HEK293 (cell line): ENCODE measurements around the gene GALNT6.

ENCODE experiments used
- EGR2 ChIP-seq: fragments of 450-650 bp; formaldehyde crosslinking; IDR thresholded peaks from 2 replicates; pipeline ENCODE4 v1.5.1; 2016; ENCODE audit warnings: low read depth, missing biosample characterization, missing genetic modification characterization
- GLI4 ChIP-seq: fragments of 450-650 bp; formaldehyde crosslinking; IDR thresholded peaks from 2 replicates; pipeline ENCODE4 v1.5.1; 2016; ENCODE audit warnings: missing biosample characterization, missing genetic modification characterization
- YY1 ChIP-seq: fragments of 450-650 bp; formaldehyde crosslinking; IDR thresholded peaks from 2 replicates; pipeline ENCODE4 v1.5.1; 2018; ENCODE audit warnings: missing biosample characterization, missing genetic modification characterization
- ZBTB1 ChIP-seq: fragments of 450-650 bp; formaldehyde crosslinking; IDR thresholded peaks from 2 replicates; pipeline ENCODE4 v1.5.1; 2016; ENCODE audit warnings: missing biosample characterization, missing genetic modification characterization
- ZBTB8A ChIP-seq: fragments of 450-650 bp; formaldehyde crosslinking; IDR thresholded peaks from 2 replicates; pipeline ENCODE4 v1.5.1; 2016; ENCODE audit warnings: missing biosample characterization, missing genetic modification characterization
- ZFP41 ChIP-seq: fragments of 450-650 bp; formaldehyde crosslinking; IDR thresholded peaks from 2 replicates; pipeline ENCODE4 v1.5.1; 2016; ENCODE audit warnings: missing biosample characterization, missing genetic modification characterization, borderline replicate concordance
- ZNF138 ChIP-seq: fragments of 450-650 bp; formaldehyde crosslinking; IDR thresholded peaks from 2 replicates; pipeline ENCODE4 v1.5.1; 2016; ENCODE audit warnings: missing biosample characterization, missing genetic modification characterization, borderline replicate concordance
- ZNF16 ChIP-seq: fragments of 450-650 bp; formaldehyde crosslinking; IDR thresholded peaks from 2 replicates; pipeline ENCODE4 v1.5.1; 2016; ENCODE audit warnings: low read depth, missing biosample characterization, missing genetic modification characterization
- ZNF19 ChIP-seq: fragments of 450-650 bp; formaldehyde crosslinking; IDR thresholded peaks from 2 replicates; pipeline ENCODE4; 2016; ENCODE audit warnings: missing biosample characterization, missing genetic modification characterization, low read depth
- ZNF239 ChIP-seq: fragments of 450-650 bp; formaldehyde crosslinking; IDR thresholded peaks from 2 replicates; pipeline ENCODE4 v1.5.1; 2016; ENCODE audit warnings: missing biosample characterization, missing genetic modification characterization
- ZNF292 ChIP-seq: fragments of 450-650 bp; formaldehyde crosslinking; IDR thresholded peaks from 2 replicates; pipeline ENCODE4 v1.5.1; 2016; ENCODE audit warnings: low read depth, missing biosample characterization, missing genetic modification characterization, borderline replicate concordance
- ZNF341 ChIP-seq: fragments of 450-650 bp; formaldehyde crosslinking; IDR thresholded peaks from 2 replicates; pipeline ENCODE4; 2016; ENCODE audit warnings: low read depth, missing biosample characterization, missing genetic modification characterization
- ZNF423 ChIP-seq: fragments of 450-650 bp; formaldehyde crosslinking; IDR thresholded peaks from 2 replicates; pipeline ENCODE4 v1.5.1; 2016; ENCODE audit warnings: missing biosample characterization, missing genetic modification characterization
- ZNF473 ChIP-seq: fragments of 450-650 bp; formaldehyde crosslinking; IDR thresholded peaks from 2 replicates; pipeline ENCODE4 v1.5.1; 2017; ENCODE audit warnings: missing biosample characterization, missing genetic modification characterization
- ZNF48 ChIP-seq: fragments of 450-650 bp; formaldehyde crosslinking; IDR thresholded peaks from 2 replicates; pipeline ENCODE4 v1.5.1; 2016; ENCODE audit warnings: missing biosample characterization, missing genetic modification characterization
- ZNF585B ChIP-seq: fragments of 450-650 bp; formaldehyde crosslinking; IDR thresholded peaks from 2 replicates; pipeline ENCODE4 v1.5.1; 2016; ENCODE audit warnings: missing biosample characterization, missing genetic modification characterization
- ZNF660 ChIP-seq: fragments of 450-650 bp; IDR thresholded peaks from 2 replicates; pipeline ENCODE4 v1.5.1; 2018; ENCODE audit warnings: missing biosample characterization, mild to moderate bottlenecking, missing genetic modification characterization
- TF ChIP-seq, protein P1 (sequence below): fragments of 450-650 bp; formaldehyde crosslinking; IDR thresholded peaks from 2 replicates; pipeline ENCODE4 v1.5.0; 2017; ENCODE audit warnings: missing biosample characterization, missing genetic modification characterization, borderline replicate concordance
- TF ChIP-seq, protein P2 (sequence below): fragments of 450-650 bp; formaldehyde crosslinking; IDR thresholded peaks from 2 replicates; pipeline ENCODE4 v1.5.1; 2017; ENCODE audit warnings: missing biosample characterization, missing genetic modification characterization
- TF ChIP-seq, protein P3 (sequence below): fragments of 450-650 bp; formaldehyde crosslinking; IDR thresholded peaks from 2 replicates; pipeline ENCODE4 v1.5.1; 2016; ENCODE audit warnings: missing biosample characterization, missing genetic modification characterization
- TF ChIP-seq, protein P4 (sequence below): fragments of 450-650 bp; formaldehyde crosslinking; IDR thresholded peaks from 2 replicates; pipeline ENCODE4 v1.5.1; 2016; ENCODE audit warnings: missing biosample characterization, missing genetic modification characterization, borderline replicate concordance
- TF ChIP-seq, protein P5 (sequence below): fragments of 450-650 bp; formaldehyde crosslinking; IDR thresholded peaks from 2 replicates; pipeline ENCODE4 v1.5.1; 2016; ENCODE audit warnings: missing biosample characterization, missing genetic modification characterization

Gene GALNT6

DNA sequence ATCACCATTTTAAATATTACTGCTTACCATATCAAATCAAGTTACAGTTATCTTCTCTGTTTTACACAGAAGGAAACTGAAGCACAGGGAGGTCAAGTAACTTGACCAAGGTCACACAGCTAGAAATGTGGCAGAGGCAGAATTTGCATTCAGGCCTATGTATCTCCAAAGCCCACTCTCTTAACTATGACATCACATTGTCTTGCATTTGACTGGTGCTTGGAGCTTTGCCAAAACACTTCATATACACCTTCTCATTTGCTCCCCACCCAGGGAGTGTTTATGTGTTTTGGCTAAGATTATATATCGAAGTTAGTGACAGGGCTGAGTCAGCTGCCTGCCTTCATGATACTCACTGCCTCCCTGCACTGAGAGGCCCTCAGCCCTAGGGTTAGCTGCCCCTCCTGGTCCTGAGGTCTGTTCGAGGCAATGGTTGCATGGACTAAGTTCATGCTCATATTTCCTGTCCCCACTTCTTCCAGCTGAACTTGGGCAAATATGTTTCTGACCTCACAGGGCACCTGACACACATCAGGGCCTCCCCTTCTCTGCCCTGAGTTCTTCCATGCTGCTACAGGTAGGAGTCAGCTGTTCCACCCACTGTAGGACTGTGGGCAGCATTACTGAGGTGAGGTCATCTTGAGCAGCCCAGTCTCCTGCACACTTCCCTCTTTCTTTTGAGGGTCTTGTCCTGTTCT lies 1.8 kb downstream of the GALNT6 start (continued):
- TF ChIP-seq, protein P1, sequence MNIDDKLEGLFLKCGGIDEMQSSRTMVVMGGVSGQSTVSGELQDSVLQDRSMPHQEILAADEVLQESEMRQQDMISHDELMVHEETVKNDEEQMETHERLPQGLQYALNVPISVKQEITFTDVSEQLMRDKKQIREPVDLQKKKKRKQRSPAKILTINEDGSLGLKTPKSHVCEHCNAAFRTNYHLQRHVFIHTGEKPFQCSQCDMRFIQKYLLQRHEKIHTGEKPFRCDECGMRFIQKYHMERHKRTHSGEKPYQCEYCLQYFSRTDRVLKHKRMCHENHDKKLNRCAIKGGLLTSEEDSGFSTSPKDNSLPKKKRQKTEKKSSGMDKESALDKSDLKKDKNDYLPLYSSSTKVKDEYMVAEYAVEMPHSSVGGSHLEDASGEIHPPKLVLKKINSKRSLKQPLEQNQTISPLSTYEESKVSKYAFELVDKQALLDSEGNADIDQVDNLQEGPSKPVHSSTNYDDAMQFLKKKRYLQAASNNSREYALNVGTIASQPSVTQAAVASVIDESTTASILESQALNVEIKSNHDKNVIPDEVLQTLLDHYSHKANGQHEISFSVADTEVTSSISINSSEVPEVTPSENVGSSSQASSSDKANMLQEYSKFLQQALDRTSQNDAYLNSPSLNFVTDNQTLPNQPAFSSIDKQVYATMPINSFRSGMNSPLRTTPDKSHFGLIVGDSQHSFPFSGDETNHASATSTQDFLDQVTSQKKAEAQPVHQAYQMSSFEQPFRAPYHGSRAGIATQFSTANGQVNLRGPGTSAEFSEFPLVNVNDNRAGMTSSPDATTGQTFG (tag by site-specific recombination), result no peak
- TF ChIP-seq ZNF341 (tag by site-specific recombination) (peak; percentile 82), ZFP41 (no peak), ZNF48 (tag by site-specific recombination) (no peak), YY1 (tag by site-specific recombination) (no peak), ZNF292 (tag by site-specific recombination) (no peak), ZNF16 (tag by site-specific recombination) (no peak), ZNF19 (tag by site-specific recombination) (no peak), ZNF660 (peak; percentile 72), ZNF585B (tag by site-specific recombination) (no peak), ZNF239 (tag by site-specific recombination) (no peak), ZNF473 (tag by site-specific recombination) (no peak), ZNF423 (0 out of 2 replicates have a peak, but pooled peaks have one; percentile 36), ZBTB8A (tag by site-specific recombination) (peak; percentile 70), EGR2 (tag by site-specific recombination) (peak; percentile 91), ZBTB1 (tag by site-specific recombination) (no peak), ZNF138 (no peak), GLI4 (no peak)
- TF ChIP-seq, protein P2, sequence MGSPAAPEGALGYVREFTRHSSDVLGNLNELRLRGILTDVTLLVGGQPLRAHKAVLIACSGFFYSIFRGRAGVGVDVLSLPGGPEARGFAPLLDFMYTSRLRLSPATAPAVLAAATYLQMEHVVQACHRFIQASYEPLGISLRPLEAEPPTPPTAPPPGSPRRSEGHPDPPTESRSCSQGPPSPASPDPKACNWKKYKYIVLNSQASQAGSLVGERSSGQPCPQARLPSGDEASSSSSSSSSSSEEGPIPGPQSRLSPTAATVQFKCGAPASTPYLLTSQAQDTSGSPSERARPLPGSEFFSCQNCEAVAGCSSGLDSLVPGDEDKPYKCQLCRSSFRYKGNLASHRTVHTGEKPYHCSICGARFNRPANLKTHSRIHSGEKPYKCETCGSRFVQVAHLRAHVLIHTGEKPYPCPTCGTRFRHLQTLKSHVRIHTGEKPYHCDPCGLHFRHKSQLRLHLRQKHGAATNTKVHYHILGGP (tag by site-specific recombination), result no peak
- TF ChIP-seq, protein P3, sequence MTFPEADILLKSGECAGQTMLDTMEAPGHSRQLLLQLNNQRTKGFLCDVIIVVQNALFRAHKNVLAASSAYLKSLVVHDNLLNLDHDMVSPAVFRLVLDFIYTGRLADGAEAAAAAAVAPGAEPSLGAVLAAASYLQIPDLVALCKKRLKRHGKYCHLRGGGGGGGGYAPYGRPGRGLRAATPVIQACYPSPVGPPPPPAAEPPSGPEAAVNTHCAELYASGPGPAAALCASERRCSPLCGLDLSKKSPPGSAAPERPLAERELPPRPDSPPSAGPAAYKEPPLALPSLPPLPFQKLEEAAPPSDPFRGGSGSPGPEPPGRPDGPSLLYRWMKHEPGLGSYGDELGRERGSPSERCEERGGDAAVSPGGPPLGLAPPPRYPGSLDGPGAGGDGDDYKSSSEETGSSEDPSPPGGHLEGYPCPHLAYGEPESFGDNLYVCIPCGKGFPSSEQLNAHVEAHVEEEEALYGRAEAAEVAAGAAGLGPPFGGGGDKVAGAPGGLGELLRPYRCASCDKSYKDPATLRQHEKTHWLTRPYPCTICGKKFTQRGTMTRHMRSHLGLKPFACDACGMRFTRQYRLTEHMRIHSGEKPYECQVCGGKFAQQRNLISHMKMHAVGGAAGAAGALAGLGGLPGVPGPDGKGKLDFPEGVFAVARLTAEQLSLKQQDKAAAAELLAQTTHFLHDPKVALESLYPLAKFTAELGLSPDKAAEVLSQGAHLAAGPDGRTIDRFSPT (tag by site-specific recombination), result peak; percentile 36; the same call in 1 of the 2 replicates
- TF ChIP-seq, protein P4, sequence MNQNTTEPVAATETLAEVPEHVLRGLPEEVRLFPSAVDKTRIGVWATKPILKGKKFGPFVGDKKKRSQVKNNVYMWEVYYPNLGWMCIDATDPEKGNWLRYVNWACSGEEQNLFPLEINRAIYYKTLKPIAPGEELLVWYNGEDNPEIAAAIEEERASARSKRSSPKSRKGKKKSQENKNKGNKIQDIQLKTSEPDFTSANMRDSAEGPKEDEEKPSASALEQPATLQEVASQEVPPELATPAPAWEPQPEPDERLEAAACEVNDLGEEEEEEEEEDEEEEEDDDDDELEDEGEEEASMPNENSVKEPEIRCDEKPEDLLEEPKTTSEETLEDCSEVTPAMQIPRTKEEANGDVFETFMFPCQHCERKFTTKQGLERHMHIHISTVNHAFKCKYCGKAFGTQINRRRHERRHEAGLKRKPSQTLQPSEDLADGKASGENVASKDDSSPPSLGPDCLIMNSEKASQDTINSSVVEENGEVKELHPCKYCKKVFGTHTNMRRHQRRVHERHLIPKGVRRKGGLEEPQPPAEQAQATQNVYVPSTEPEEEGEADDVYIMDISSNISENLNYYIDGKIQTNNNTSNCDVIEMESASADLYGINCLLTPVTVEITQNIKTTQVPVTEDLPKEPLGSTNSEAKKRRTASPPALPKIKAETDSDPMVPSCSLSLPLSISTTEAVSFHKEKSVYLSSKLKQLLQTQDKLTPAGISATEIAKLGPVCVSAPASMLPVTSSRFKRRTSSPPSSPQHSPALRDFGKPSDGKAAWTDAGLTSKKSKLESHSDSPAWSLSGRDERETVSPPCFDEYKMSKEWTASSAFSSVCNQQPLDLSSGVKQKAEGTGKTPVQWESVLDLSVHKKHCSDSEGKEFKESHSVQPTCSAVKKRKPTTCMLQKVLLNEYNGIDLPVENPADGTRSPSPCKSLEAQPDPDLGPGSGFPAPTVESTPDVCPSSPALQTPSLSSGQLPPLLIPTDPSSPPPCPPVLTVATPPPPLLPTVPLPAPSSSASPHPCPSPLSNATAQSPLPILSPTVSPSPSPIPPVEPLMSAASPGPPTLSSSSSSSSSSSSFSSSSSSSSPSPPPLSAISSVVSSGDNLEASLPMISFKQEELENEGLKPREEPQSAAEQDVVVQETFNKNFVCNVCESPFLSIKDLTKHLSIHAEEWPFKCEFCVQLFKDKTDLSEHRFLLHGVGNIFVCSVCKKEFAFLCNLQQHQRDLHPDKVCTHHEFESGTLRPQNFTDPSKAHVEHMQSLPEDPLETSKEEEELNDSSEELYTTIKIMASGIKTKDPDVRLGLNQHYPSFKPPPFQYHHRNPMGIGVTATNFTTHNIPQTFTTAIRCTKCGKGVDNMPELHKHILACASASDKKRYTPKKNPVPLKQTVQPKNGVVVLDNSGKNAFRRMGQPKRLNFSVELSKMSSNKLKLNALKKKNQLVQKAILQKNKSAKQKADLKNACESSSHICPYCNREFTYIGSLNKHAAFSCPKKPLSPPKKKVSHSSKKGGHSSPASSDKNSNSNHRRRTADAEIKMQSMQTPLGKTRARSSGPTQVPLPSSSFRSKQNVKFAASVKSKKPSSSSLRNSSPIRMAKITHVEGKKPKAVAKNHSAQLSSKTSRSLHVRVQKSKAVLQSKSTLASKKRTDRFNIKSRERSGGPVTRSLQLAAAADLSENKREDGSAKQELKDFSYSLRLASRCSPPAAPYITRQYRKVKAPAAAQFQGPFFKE (tag by site-specific recombination), result no peak
- TF ChIP-seq, protein P5, sequence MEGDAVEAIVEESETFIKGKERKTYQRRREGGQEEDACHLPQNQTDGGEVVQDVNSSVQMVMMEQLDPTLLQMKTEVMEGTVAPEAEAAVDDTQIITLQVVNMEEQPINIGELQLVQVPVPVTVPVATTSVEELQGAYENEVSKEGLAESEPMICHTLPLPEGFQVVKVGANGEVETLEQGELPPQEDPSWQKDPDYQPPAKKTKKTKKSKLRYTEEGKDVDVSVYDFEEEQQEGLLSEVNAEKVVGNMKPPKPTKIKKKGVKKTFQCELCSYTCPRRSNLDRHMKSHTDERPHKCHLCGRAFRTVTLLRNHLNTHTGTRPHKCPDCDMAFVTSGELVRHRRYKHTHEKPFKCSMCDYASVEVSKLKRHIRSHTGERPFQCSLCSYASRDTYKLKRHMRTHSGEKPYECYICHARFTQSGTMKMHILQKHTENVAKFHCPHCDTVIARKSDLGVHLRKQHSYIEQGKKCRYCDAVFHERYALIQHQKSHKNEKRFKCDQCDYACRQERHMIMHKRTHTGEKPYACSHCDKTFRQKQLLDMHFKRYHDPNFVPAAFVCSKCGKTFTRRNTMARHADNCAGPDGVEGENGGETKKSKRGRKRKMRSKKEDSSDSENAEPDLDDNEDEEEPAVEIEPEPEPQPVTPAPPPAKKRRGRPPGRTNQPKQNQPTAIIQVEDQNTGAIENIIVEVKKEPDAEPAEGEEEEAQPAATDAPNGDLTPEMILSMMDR (tag by site-specific recombination), result no peak
